AG10803 (cell line): ENCODE data around the gene ZDHHC4.

ENCODE experiments used
- DNase-seq: peaks from one replicate; pipeline ENCODE4 v3.0.0; 2010; ENCODE audit warnings: low read depth
- H3K4me3 ChIP-seq: 2 replicates; pipeline ENCODE4 v1.5.1; 2011; ENCODE audit warnings: mild to moderate bottlenecking, low read length, control low read depth
- TF ChIP-seq, protein P1 (sequence below): conservative IDR thresholded peaks from 2 replicates; pipeline ENCODE4 v1.5.1; 2011; ENCODE audit warnings: mild to moderate bottlenecking, low read length, control low read depth, inconsistent platforms

ZDHHC4 gene

GRCh38 chr7:6619961-6620360 is 42.7 kb downstream of the ZDHHC4 start:
- DNase-seq, result no peak
- no peak overlapping the region for H3K4me3 ChIP-seq
- TF ChIP-seq, protein P1, sequence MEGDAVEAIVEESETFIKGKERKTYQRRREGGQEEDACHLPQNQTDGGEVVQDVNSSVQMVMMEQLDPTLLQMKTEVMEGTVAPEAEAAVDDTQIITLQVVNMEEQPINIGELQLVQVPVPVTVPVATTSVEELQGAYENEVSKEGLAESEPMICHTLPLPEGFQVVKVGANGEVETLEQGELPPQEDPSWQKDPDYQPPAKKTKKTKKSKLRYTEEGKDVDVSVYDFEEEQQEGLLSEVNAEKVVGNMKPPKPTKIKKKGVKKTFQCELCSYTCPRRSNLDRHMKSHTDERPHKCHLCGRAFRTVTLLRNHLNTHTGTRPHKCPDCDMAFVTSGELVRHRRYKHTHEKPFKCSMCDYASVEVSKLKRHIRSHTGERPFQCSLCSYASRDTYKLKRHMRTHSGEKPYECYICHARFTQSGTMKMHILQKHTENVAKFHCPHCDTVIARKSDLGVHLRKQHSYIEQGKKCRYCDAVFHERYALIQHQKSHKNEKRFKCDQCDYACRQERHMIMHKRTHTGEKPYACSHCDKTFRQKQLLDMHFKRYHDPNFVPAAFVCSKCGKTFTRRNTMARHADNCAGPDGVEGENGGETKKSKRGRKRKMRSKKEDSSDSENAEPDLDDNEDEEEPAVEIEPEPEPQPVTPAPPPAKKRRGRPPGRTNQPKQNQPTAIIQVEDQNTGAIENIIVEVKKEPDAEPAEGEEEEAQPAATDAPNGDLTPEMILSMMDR, result no peak

DNA sequence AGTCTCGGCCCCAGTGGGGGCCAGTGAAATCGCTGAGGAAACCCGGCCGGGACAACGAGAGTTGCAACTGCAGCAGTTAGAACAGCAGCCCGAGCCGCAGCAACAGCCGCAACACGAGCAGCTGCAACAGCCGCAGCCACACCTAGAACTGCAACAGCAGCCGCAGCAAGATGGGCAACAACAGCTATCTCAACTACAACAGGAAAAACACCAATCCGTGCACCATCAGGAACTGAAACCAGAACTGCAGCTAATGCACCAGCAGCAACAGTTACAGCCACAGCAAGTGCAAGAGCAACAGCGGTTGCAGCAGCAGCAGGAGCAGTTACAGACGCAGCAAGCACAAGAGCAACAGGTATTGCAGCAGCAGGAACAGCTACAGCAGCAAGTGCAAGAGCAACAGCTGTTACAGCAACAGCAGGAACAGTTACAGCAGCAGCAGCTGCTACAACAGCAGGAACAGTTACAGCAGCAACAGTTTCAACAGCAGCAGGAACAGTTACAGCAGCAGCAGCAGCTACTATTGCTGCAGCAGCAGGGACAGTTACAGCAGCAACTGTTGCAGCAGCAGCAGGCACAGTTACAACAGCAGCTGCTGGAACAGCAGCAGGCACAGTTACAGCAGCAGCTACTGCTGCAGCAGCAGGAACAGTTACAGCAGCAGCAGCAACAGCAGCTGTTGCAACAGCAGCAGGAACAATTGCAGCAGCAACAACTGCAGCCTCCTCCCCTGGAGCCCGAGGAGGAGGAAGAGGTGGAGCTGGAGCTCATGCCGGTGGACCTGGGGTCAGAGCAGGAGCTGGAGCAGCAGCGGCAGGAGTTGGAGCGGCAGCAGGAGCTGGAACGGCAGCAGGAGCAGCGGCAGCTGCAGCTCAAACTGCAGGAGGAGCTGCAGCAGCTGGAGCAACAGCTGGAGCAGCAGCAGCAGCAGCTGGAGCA is 44.2 kb downstream of the ZDHHC4 start:
- DNase-seq, result no peak
- TF ChIP-seq, protein P1, result no peak
- H3K4me3 ChIP-seq, result no peak overlapping the region

DNA sequence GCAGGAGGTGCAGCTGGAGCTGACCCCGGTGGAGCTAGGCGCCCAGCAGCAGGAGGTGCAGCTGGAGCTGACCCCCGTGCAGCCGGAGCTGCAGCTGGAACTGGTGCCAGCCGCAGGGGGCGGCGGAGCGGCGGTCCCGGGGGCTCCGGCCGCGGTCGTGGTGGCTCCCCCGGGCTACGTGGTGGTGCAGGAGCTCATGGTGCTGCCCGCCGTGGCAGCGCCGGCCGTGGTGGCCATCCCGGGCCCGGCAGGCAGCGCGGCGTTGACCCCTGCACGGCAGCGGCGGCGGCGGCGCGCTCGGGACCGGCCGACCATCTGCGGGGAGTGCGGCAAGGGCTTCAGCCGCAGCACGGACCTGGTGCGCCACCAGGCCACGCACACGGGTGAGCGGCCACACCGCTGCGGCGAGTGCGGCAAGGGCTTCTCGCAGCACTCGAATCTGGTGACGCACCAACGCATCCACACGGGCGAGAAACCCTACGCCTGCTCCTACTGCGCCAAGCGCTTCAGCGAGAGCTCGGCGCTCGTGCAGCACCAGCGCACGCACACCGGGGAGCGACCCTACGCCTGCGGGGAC is 45.0 kb downstream of the ZDHHC4 start:
- DNase-seq, result no peak
- no peak overlapping the region for H3K4me3 ChIP-seq
- TF ChIP-seq, protein P1, result no peak

DNA sequence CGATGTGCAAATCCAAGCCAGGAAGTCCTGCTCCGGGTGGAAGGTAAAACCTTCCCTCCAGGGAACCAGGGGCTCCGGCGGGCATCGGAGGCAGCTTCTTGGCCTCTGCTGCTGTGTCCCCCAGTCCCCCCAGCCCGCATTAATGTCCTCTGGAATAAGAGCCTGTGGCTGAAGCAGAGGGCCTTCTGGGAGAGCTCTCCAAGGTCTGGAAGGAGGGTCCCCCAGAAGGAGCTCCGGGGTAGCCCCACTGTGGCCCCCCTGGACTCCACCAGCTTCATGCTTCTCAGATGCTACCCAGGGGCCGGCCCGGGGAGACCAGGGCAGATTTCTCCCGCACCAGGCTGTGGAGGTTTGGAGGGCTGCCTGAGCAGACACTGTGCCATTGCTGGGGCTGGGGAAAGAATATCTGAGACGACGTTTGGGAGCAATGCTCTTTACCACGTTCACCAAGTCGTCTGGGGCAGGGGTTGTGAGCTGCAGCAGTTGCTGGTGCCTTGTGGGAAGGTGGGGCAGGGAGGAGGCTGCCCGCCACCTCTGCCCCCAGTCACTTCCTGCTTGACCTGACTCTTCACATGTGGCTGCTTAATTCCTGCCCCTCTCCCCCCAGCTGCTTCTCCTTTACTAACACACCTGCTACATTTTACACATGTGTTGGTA is 46.5 kb downstream of the ZDHHC4 start:
- DNase-seq, result no peak
- TF ChIP-seq, protein P1, result no peak
- no peak overlapping the region for H3K4me3 ChIP-seq

GRCh38 chr7:6624246-6624611 is 47.0 kb downstream of the ZDHHC4 start:
- H3K4me3 ChIP-seq, result no peak overlapping the region
- no peak for DNase-seq
- TF ChIP-seq, protein P1, result no peak

GRCh38 chr7:6628045-6628444 is 50.8 kb downstream of the ZDHHC4 start:
- TF ChIP-seq, protein P1, result no peak
- no peak for DNase-seq
- no peak overlapping the region for H3K4me3 ChIP-seq
